Measurements from ENCODE around the gene AGBL4.

Gene AGBL4

GRCh38 chr1:48906729-48907128, 1117.0 kb downstream of the AGBL4 start:
- Histone ChIP-seq H3K36me3 (ENCODE audit: insufficient read depth, low read length) (no peaks in the 10 kb centered on the region), H3K9ac (ENCODE audit: insufficient read length) (peak overlapping the region; percentile 6), H3K4me3 (no peak overlapping the region), H3K9me3 (ENCODE audit: low read depth, low read length) (no peaks in the 10 kb centered on the region), H3K27ac (peak overlapping the region; percentile 99)
- TF ChIP-seq FOXP2 (optimal IDR thresholded peaks at IDR 0.05; ENCODE audit: control extremely low read depth, extremely low read length, insufficient read depth): no peak
- TF ChIP-seq POLR2AphosphoS5 (IDR thresholded peaks at IDR 0.05; ENCODE audit: borderline replicate concordance, low read depth, low read length): no peak
- TF ChIP-seq EZH2 (IDR thresholded peaks at IDR 0.05): no peak
- no peak for DNase-seq (ENCODE audit: low read depth, low spot score)

- H3K9me3 ChIP-seq (ENCODE audit: low read depth, low read length): no peaks in the 10 kb centered on the region
- H3K36me3 ChIP-seq (ENCODE audit: insufficient read depth, low read length): no peaks in the 10 kb centered on the region
- no peak for DNase-seq (ENCODE audit: low read depth, low spot score)
- H3K9ac ChIP-seq (ENCODE audit: insufficient read length): no peak overlapping the region
- no peak for TF ChIP-seq FOXP2 (optimal IDR thresholded peaks at IDR 0.05; ENCODE audit: control extremely low read depth, extremely low read length, insufficient read depth)
- no peak for TF ChIP-seq POLR2AphosphoS5 (IDR thresholded peaks at IDR 0.05; ENCODE audit: borderline replicate concordance, low read depth, low read length)
- no peak for TF ChIP-seq EZH2 (IDR thresholded peaks at IDR 0.05)
- no peak overlapping the region for H3K4me3 ChIP-seq
- peak overlapping the region; percentile 99 for H3K27ac ChIP-seq
These were observed 1117.6 kb downstream of the AGBL4 start for GRCh38 chr1:48906164-48906563.

- no peak for TF ChIP-seq FOXP2 (optimal IDR thresholded peaks at IDR 0.05; ENCODE audit: control extremely low read depth, extremely low read length, insufficient read depth)
- TF ChIP-seq EZH2 (IDR thresholded peaks at IDR 0.05): no peak
- no peak for TF ChIP-seq POLR2AphosphoS5 (IDR thresholded peaks at IDR 0.05; ENCODE audit: borderline replicate concordance, low read depth, low read length)
- no peak overlapping the region for H3K9ac ChIP-seq (ENCODE audit: insufficient read length)
- H3K36me3 ChIP-seq (ENCODE audit: insufficient read depth, low read length): no peaks in the 10 kb centered on the region
- no peak for DNase-seq (ENCODE audit: low read depth, low spot score)
- no peaks in the 10 kb centered on the region for H3K9me3 ChIP-seq (ENCODE audit: low read depth, low read length)
- no peak overlapping the region for H3K27ac ChIP-seq
- H3K4me3 ChIP-seq: no peak overlapping the region
These were observed 1120.5 kb downstream of the AGBL4 start for GRCh38 chr1:48903291-48903690.

- Histone ChIP-seq H3K27ac (no peak overlapping the region), H3K9me3 (ENCODE audit: low read depth, low read length) (no peaks in the 10 kb centered on the region), H3K9ac (ENCODE audit: insufficient read length) (no peak overlapping the region), H3K36me3 (ENCODE audit: insufficient read depth, low read length) (no peaks in the 10 kb centered on the region), H3K4me3 (no peak overlapping the region)
- DNase-seq (ENCODE audit: low read depth, low spot score): no peak
- TF ChIP-seq POLR2AphosphoS5 (IDR thresholded peaks at IDR 0.05; ENCODE audit: borderline replicate concordance, low read depth, low read length) (no peak), EZH2 (IDR thresholded peaks at IDR 0.05) (no peak), FOXP2 (optimal IDR thresholded peaks at IDR 0.05; ENCODE audit: control extremely low read depth, extremely low read length, insufficient read depth) (no peak)
These were observed 1124.9 kb downstream of the AGBL4 start for GRCh38 chr1:48898894-48899293.

GRCh38 chr1:48889615-48890014, 1134.1 kb downstream of the AGBL4 start:
- H3K9ac ChIP-seq (ENCODE audit: insufficient read length): no peak overlapping the region
- DNase-seq (ENCODE audit: low read depth, low spot score): no peak
- TF ChIP-seq POLR2AphosphoS5 (IDR thresholded peaks at IDR 0.05; ENCODE audit: borderline replicate concordance, low read depth, low read length) (no peak), EZH2 (IDR thresholded peaks at IDR 0.05) (no peak), FOXP2 (optimal IDR thresholded peaks at IDR 0.05; ENCODE audit: control extremely low read depth, extremely low read length, insufficient read depth) (no peak)
- H3K27ac ChIP-seq: no peak overlapping the region
- H3K36me3 ChIP-seq (ENCODE audit: insufficient read depth, low read length): no peaks in the 10 kb centered on the region
- H3K9me3 ChIP-seq (ENCODE audit: low read depth, low read length): no peaks in the 10 kb centered on the region
- no peak overlapping the region for H3K4me3 ChIP-seq

GRCh38 chr1:48889082-48889481, 1134.7 kb downstream of the AGBL4 start:
- no peak for DNase-seq (ENCODE audit: low read depth, low spot score)
- Histone ChIP-seq H3K9me3 (ENCODE audit: low read depth, low read length) (no peaks in the 10 kb centered on the region), H3K9ac (ENCODE audit: insufficient read length) (no peak overlapping the region), H3K27ac (no peak overlapping the region), H3K36me3 (ENCODE audit: insufficient read depth, low read length) (no peaks in the 10 kb centered on the region), H3K4me3 (no peak overlapping the region)
- no peak for TF ChIP-seq EZH2 (IDR thresholded peaks at IDR 0.05)
- no peak for TF ChIP-seq POLR2AphosphoS5 (IDR thresholded peaks at IDR 0.05; ENCODE audit: borderline replicate concordance, low read depth, low read length)
- no peak for TF ChIP-seq FOXP2 (optimal IDR thresholded peaks at IDR 0.05; ENCODE audit: control extremely low read depth, extremely low read length, insufficient read depth)

GRCh38 chr1:48887796-48888195, 1136.0 kb downstream of the AGBL4 start:
- H3K9ac ChIP-seq (ENCODE audit: insufficient read length): no peak overlapping the region
- H3K9me3 ChIP-seq (ENCODE audit: low read depth, low read length): no peaks in the 10 kb centered on the region
- no peak overlapping the region for H3K27ac ChIP-seq
- no peaks in the 10 kb centered on the region for H3K36me3 ChIP-seq (ENCODE audit: insufficient read depth, low read length)
- no peak overlapping the region for H3K4me3 ChIP-seq
- DNase-seq (ENCODE audit: low read depth, low spot score): no peak
- TF ChIP-seq EZH2 (IDR thresholded peaks at IDR 0.05) (no peak), POLR2AphosphoS5 (IDR thresholded peaks at IDR 0.05; ENCODE audit: borderline replicate concordance, low read depth, low read length) (no peak)

GRCh38 chr1:48882020-48882419, 1141.7 kb downstream of the AGBL4 start:
- Histone ChIP-seq H3K27ac (no peak overlapping the region), H3K4me3 (no peak overlapping the region), H3K9me3 (ENCODE audit: low read depth, low read length) (no peaks in the 10 kb centered on the region), H3K9ac (ENCODE audit: insufficient read length) (no peak overlapping the region), H3K36me3 (ENCODE audit: insufficient read depth, low read length) (no peaks in the 10 kb centered on the region)
- TF ChIP-seq EZH2 (IDR thresholded peaks at IDR 0.05): no peak
- no peak for TF ChIP-seq POLR2AphosphoS5 (IDR thresholded peaks at IDR 0.05; ENCODE audit: borderline replicate concordance, low read depth, low read length)
- no peak for TF ChIP-seq FOXP2 (optimal IDR thresholded peaks at IDR 0.05; ENCODE audit: control extremely low read depth, extremely low read length, insufficient read depth)
- DNase-seq (ENCODE audit: low read depth, low spot score): no peak

GRCh38 chr1:48878191-48878940, 1145.4 kb downstream of the AGBL4 start:
- peak overlapping the region; percentile 73 for H3K4me3 ChIP-seq
- peak overlapping the region; percentile 70 for H3K9ac ChIP-seq (ENCODE audit: insufficient read length)

More at GRCh38 chr1:48878191-48878940, 1145.4 kb downstream of the AGBL4 start:
- TF ChIP-seq EZH2 (IDR thresholded peaks at IDR 0.05) (no peak), FOXP2 (optimal IDR thresholded peaks at IDR 0.05; ENCODE audit: control extremely low read depth, extremely low read length, insufficient read depth) (no peak), POLR2AphosphoS5 (IDR thresholded peaks at IDR 0.05; ENCODE audit: borderline replicate concordance, low read depth, low read length) (no peak)
- H3K36me3 ChIP-seq (ENCODE audit: insufficient read depth, low read length): no peaks in the 10 kb centered on the region
- no peaks in the 10 kb centered on the region for H3K9me3 ChIP-seq (ENCODE audit: low read depth, low read length)
- H3K27ac ChIP-seq: peak overlapping the region; percentile 92
- DNase-seq (ENCODE audit: low read depth, low spot score): peak; percentile 28

All from SK-N-MC (cell line).